ENCODE measurements around the gene FGFBP2.
"Not testable (repeated sequence)": the region's sequence is repeated elsewhere in the genome, so short reads cannot be mapped to it uniquely, and the experiment has no call there.

FGFBP2 gene

DNA sequence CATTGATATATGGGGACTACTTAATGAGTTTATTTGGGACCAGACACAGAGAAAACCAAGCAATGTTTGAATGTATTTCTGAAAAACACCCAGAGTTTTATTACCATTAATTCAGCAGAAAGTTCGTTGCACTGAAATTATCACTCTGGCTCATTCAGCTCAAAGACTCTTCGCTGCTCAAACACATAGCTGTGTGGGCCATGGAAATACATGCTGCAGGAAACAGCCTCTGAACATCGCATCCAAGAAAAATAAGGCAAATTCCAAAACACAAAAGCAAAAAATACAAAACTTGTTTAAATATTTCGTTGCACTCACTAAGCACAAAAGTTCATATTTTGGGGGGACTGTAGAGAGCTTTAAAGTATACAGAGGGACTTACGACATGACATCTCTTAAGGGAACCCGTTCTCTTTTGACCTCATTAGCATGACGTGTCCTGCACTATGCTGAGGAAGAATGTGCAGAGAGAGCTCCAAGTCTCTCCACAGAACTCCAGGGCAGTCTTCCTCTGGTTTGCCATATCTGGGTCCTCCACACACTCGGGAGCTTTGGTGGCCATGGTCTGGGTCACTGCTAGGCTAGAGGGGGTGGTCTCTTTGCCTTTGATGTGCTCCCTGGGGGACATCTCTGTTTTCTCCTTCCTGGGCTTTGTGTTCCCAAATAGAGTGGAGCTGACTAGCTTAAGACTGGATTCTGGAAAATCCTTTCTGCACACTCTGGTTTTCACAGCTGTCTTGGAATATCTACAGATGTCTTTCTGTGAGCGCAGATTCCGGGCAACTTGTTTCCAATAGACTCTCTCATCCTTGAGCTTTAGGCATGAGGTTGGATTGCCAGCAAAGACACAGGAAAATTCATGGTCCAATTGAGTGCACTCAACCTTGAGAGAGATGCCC lies 27.2 kb downstream of the FGFBP2 start:
- DNase-seq, result no peak
- intact Hi-C loops (cut with DNase I), result no loop called here

GRCh38 chr4:15934259-15934658 lies 28.7 kb downstream of the FGFBP2 start:
- no peak for DNase-seq
- intact Hi-C loops (cut with DNase I), result no loop called here

DNA sequence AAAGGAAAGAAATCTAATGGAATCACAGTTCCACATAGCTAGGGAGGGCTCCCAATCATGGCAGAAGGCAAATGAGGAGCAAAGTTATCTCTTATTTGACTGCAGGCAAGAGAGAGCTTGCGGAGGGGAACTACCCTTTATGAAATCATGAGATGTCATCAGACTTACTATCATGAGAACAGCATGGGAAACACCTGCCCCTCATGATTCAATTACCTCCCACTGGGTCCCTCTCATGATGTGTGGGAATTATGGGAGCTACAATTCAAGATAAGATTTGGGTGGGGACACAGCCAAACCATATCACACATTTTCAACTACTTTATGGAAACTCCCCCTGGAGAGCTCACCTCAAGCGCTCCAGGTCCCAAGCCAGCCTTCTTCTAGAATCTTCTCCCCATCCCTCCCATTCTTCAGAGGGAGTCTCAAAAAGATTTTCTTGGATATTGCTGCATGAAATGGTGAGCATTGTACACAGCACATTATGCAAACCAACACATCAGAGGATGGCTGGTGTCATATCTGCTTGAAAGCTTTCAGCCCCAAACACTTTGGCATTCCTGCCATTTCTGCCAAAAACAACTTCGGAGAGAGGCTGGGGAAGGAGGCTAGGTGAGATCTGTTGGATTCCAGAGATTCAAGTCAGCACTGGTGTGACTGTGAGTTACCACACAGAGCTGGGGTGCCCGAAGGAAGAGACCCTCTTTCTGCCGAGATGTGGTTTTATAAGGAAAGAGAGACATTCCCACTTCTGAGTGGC lies 31.3 kb downstream of the FGFBP2 start:
- intact Hi-C loops (cut with DNase I), result no loop called here

DNA sequence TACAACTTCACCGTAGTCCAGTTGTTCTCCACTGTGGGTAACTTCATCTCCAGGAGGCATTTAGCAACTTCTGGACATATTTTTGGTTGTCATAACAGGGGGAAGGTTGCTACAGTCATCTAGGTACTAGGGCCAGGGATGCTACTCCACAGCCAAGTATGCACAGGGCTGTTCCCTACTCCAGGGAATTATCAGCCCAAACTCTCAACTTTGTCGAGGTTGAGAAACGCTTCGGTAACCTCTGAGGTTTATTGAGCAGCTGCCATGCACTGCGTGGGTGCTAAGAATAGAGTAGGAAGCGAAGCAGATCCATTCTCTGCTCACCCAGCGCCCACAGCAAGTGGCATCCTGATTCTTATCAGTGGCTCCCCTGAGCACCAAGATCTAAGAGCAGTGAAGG lies 32.7 kb downstream of the FGFBP2 start:
- intact Hi-C loops (cut with DNase I), result no loop called here

More for the DNA sequence above, 31.3 kb downstream of the FGFBP2 start:
- no peak for DNase-seq

GRCh38 chr4:15929540-15929939 lies 33.4 kb downstream of the FGFBP2 start:
- intact Hi-C loops (cut with DNase I), result no loop called here
- no peak for DNase-seq

More for the DNA sequence above, 32.7 kb downstream of the FGFBP2 start:
- DNase-seq, result no peak

GRCh38 chr4:15928883-15929282 lies 34.1 kb downstream of the FGFBP2 start:
- intact Hi-C loops (cut with DNase I), result no loop called here

DNA sequence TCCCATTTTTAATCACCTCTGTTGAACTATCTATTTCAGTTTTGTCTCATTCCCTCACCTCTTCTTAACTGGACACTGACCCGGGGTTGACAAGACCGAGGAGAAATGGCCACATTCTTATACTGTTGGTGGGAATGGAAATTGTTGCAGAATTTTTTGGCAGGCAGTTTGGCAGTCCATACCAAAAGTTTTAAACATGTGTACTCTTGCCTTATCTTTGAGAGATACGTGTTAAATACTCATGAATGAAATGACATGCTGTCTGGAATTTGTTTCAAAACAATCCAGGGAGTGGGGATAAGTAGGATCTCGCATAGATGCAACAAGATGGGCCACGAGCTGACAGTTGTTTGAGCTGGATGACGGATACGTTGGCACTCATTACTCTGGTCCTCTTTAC lies 36.5 kb downstream of the FGFBP2 start:
- DNase-seq, result no peak
- intact Hi-C loops (cut with DNase I), result no loop called here

More at GRCh38 chr4:15928883-15929282, 34.1 kb downstream of the FGFBP2 start:
- no peak for DNase-seq

- intact Hi-C loops (cut with DNase I), result no loop called here
- no peak for DNase-seq
Measured at GRCh38 chr4:15925830-15926229, 37.1 kb downstream of the FGFBP2 start.

- intact Hi-C loops (cut with DNase I), result no loop called here
- no peak for DNase-seq
Measured at GRCh38 chr4:15921592-15921932, 41.4 kb downstream of the FGFBP2 start.

- intact Hi-C loops (cut with DNase I), result no loop called here
- DNase-seq, result peak in 7 of 10 donors; percentile 19 to 92 (median 52)
Measured at GRCh38 chr4:15920723-15921591, 42.0 kb downstream of the FGFBP2 start.

- intact Hi-C loops (cut with DNase I), result no loop called here
- no peak for DNase-seq
Measured at GRCh38 chr4:15918484-15919129, 44.4 kb downstream of the FGFBP2 start.

DNA sequence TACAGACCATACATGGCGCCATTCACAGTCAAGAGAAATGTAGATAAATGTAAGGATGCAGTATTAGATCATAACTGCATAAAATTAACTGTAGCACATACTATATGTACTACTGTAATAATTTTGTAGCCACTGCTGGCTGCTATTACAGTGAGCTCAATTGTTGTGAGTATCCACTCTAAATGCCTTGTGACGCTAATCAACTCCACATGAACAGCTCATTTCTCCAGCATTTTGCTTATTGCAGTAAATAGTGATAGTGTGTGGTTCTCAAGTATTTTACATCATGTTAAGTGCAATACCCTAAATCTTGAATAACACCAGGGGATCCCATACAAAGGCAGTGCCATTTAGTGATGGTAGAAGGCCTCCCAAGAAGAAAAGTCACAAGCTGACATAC lies 45.7 kb downstream of the FGFBP2 start:
- intact Hi-C loops (cut with DNase I), result no loop called here

GRCh38 chr4:15916358-15916757 lies 46.6 kb downstream of the FGFBP2 start:
- intact Hi-C loops (cut with DNase I); DNase-seq: not testable (repeated sequence)

More for the DNA sequence above, 45.7 kb downstream of the FGFBP2 start:
- DNase-seq, result no peak

DNA sequence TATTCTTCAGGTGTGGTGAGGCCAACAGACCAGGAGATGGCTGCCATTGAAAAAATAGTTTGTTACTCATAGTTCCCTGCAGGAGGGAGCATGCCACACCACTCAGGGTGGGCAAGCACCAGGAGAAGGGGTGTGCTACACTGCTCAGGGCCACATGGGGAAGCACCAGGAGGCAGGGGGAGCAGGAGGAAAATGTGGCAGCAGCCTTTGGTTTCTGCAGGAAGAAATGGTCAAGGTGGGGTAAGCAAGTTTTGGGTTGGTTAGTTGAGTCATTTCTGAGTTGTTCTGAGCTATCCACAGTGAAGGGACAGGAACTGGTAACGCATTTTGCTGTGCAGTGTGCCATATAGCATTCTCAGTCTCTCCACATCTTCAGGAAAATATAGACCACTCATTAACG lies 48.2 kb downstream of the FGFBP2 start:
- intact Hi-C loops (cut with DNase I), result no loop called here
- no peak for DNase-seq

DNA sequence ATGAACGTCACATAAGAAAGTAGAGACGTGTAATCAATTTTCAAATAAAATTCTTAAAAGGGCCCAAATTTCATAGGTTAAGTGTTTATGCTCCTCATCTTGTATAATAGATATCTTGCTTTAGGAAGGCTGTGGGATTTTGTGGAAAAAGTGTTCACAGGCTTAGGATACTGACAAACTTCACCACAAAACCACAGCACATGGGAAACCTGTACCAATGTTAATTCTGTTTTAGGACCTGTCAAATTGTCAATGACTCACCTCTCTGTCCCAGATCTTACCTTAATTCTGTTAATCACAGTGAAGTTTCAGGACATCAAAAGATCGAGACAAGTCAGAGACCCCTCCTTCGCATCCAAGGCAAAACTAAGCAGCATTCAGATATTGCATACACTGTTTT lies 48.7 kb downstream of the FGFBP2 start:
- no peak for DNase-seq
- intact Hi-C loops (cut with DNase I), result no loop called here

- intact Hi-C loops (cut with DNase I), result no loop called here
- DNase-seq, result no peak
Measured at GRCh38 chr4:15913631-15913970, 49.4 kb downstream of the FGFBP2 start.

DNA sequence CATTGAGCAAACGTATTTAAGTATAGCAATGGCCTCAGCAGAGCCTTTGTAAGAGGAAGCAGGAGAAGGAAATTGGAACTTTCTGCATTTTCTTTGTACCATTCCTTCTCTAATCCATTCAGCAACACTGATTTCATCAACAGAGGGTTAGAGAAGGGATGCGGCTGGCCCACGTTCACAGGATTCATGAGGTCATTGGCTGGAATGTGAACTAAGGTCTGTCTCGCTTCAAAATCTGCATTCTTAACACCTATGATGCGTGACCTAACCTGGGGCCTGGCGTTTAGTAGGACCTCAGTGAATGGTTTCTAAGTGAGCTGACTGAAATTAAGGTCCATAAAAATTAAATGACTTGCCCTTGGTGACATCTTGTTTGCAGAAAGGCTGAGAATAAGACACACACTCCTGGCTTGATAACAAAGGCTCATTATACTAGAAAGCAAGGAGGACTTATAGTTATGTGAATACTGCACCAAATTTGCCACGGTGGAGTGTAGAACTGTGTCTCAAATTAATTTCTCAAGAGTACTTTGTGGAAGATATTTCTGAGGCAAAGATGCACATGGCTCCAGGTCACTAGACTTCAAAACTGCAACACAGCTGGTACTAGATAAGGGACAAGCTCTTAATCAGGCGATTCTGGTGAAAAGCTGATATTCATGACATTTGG lies 49.9 kb downstream of the FGFBP2 start:
- intact Hi-C loops (cut with DNase I), result no loop called here
- no peak for DNase-seq

DNA sequence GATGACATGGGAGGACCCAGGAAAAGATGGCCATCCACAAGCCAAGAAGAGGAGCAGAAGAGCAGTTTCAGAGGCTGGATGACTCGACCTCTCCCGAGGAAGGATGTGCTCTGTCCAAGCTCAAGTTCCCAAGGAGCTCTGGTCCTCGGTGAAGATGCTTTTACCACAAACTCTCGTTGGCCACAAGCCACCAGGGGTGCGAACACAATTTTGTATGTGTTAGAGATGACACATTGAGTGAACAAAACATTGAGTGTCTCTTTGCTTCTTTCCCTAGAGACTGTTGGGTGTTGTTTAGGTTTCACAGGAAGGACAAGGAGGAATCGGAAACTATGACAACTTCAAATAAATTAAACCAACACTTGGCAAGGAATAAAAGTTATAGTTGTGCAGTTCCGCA lies 50.7 kb downstream of the FGFBP2 start:
- intact Hi-C loops (cut with DNase I), result no loop called here

More for the DNA sequence above, 50.7 kb downstream of the FGFBP2 start:
- no peak for DNase-seq

All from posterior cingulate gyrus (tissue), 11 donors.